Parathyroid adenoma (tissue), 2 donors: ENCODE data around the gene LAMA4.

Experiments used
- H2AFZ ChIP-seq: fragments of 300-600 bp; sonication (generic); one replicate; pipeline ENCODE4 v1.7.0; 2017; ENCODE audit warnings: antibody characterized with exemption, mild to moderate bottlenecking
- H3K27ac ChIP-seq: fragments of 300-600 bp; sonication (generic); one replicate; pipeline ENCODE4 v1.7.0; 2017
- H3K27me3 ChIP-seq: fragments of 300-600 bp; sonication (generic); one replicate; pipeline ENCODE4 v1.7.0; 2017; ENCODE audit warnings: low read length; ENCODE audit not compliant: control insufficient read depth, insufficient read depth
- H3K36me3 ChIP-seq: fragments of 300-600 bp; sonication (generic); one replicate; pipeline ENCODE4 v1.7.0; 2017; ENCODE audit warnings: low read length; ENCODE audit not compliant: control insufficient read depth, insufficient read depth
- H3K4me1 ChIP-seq: fragments of 300-600 bp; sonication (generic); one replicate; pipeline ENCODE4 v1.7.0; 2017; ENCODE audit warnings: control low read depth
- H3K4me2 ChIP-seq: fragments of 300-600 bp; sonication (generic); one replicate; pipeline ENCODE4 v1.7.0; 2017; ENCODE audit warnings: low read length
- H3K4me3 ChIP-seq: fragments of 300-600 bp; sonication (generic); one replicate; pipeline ENCODE4 v1.7.0; 2017; ENCODE audit warnings: low read depth, low read length
- H3K79me2 ChIP-seq: fragments of 300-600 bp; sonication (generic); one replicate; pipeline ENCODE4 v1.7.0; 2017; ENCODE audit warnings: control low read depth
- H3K9ac ChIP-seq: fragments of 300-600 bp; sonication (generic); one replicate; pipeline ENCODE4 v1.7.0; 2017; ENCODE audit warnings: mild to moderate bottlenecking
- H3K9me3 ChIP-seq: fragments of 300-600 bp; sonication (generic); one replicate; pipeline ENCODE4 v1.7.0; 2017; ENCODE audit warnings: low read length; ENCODE audit not compliant: control insufficient read depth
- TF ChIP-seq, protein P1 (sequence below): fragments of 300-600 bp; sonication (generic); IDR thresholded peaks from one replicate; pipeline ENCODE4 v1.7.0; 2017; ENCODE audit warnings: antibody characterized with exemption, mild to moderate bottlenecking
- donor health status: primary hyperparathyroidism.

The LAMA4 gene

GRCh38 chr6:112144145-112144926 lies 110.0 kb downstream of the LAMA4 start:
- Histone ChIP-seq H2AFZ (no peak overlapping the region), H3K9me3 (no peaks in the 10 kb centered on the region), H3K27me3 (no peaks in the 10 kb centered on the region), H3K79me2 (no peaks in the 10 kb centered on the region), H3K36me3 (no peaks in the 10 kb centered on the region), H3K4me1 (no peaks in the 10 kb centered on the region), H3K9ac (no peak overlapping the region), H3K4me3 (no peak overlapping the region), H3K27ac (no peak overlapping the region), H3K4me2 (no peak overlapping the region)
- TF ChIP-seq, protein P1, sequence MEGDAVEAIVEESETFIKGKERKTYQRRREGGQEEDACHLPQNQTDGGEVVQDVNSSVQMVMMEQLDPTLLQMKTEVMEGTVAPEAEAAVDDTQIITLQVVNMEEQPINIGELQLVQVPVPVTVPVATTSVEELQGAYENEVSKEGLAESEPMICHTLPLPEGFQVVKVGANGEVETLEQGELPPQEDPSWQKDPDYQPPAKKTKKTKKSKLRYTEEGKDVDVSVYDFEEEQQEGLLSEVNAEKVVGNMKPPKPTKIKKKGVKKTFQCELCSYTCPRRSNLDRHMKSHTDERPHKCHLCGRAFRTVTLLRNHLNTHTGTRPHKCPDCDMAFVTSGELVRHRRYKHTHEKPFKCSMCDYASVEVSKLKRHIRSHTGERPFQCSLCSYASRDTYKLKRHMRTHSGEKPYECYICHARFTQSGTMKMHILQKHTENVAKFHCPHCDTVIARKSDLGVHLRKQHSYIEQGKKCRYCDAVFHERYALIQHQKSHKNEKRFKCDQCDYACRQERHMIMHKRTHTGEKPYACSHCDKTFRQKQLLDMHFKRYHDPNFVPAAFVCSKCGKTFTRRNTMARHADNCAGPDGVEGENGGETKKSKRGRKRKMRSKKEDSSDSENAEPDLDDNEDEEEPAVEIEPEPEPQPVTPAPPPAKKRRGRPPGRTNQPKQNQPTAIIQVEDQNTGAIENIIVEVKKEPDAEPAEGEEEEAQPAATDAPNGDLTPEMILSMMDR: no peak

DNA sequence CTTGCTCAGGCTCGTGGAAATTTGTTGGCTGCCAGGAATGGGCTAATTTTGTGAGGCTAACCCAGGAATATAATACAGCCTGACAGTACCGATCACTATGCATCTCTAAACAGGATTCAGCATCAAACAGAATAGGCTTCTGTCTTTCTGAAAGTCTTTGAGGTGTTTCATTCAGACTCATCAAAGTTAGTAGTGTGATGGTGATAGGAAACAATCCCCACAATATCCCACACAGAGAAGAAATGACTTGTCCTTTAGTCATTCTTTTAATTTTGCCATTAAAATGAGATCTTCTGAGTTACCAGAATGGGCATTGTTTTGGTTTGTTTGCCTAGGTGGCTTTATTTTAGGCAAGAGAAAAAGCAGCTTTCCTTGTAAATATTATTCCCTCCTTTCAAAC lies 112.7 kb downstream of the LAMA4 start:
- no peaks in the 10 kb centered on the region for H3K27me3 ChIP-seq
- no peak overlapping the region for H3K4me2 ChIP-seq
- H3K36me3 ChIP-seq: no peaks in the 10 kb centered on the region
- no peaks in the 10 kb centered on the region for H3K4me1 ChIP-seq
- H2AFZ ChIP-seq: no peak overlapping the region
- no peak overlapping the region for H3K9ac ChIP-seq
- H3K79me2 ChIP-seq: no peaks in the 10 kb centered on the region
- no peaks in the 10 kb centered on the region for H3K9me3 ChIP-seq
- no peak overlapping the region for H3K27ac ChIP-seq
- TF ChIP-seq, protein P1: no peak
- H3K4me3 ChIP-seq: no peak overlapping the region

GRCh38 chr6:112139052-112139451 lies 115.3 kb downstream of the LAMA4 start:
- H3K27ac ChIP-seq: no peak overlapping the region
- no peaks in the 10 kb centered on the region for H3K4me1 ChIP-seq
- no peaks in the 10 kb centered on the region for H3K36me3 ChIP-seq
- TF ChIP-seq, protein P1: no peak
- no peak overlapping the region for H3K4me3 ChIP-seq
- H3K4me2 ChIP-seq: no peak overlapping the region
- no peaks in the 10 kb centered on the region for H3K9me3 ChIP-seq
- no peaks in the 10 kb centered on the region for H3K27me3 ChIP-seq
- no peak overlapping the region for H2AFZ ChIP-seq
- H3K79me2 ChIP-seq: no peaks in the 10 kb centered on the region
- no peak overlapping the region for H3K9ac ChIP-seq

GRCh38 chr6:112130878-112131277 lies 123.5 kb downstream of the LAMA4 start:
- no peaks in the 10 kb centered on the region for H3K9me3 ChIP-seq
- no peaks in the 10 kb centered on the region for H3K79me2 ChIP-seq
- TF ChIP-seq, protein P1: no peak
- H3K4me1 ChIP-seq: no peaks in the 10 kb centered on the region
- no peaks in the 10 kb centered on the region for H3K36me3 ChIP-seq
- no peak overlapping the region for H3K9ac ChIP-seq
- no peak overlapping the region for H3K4me3 ChIP-seq
- H2AFZ ChIP-seq: no peak overlapping the region
- no peaks in the 10 kb centered on the region for H3K27me3 ChIP-seq
- H3K4me2 ChIP-seq: no peak overlapping the region
- H3K27ac ChIP-seq: no peak overlapping the region

- Histone ChIP-seq H3K27ac (no peak overlapping the region), H3K79me2 (no peaks in the 10 kb centered on the region), H3K9me3 (no peaks in the 10 kb centered on the region), H3K9ac (no peak overlapping the region), H3K4me2 (no peak overlapping the region), H3K4me1 (no peaks in the 10 kb centered on the region), H2AFZ (no peak overlapping the region), H3K27me3 (no peaks in the 10 kb centered on the region), H3K4me3 (no peak overlapping the region), H3K36me3 (no peaks in the 10 kb centered on the region)
- TF ChIP-seq, protein P1: no peak
These were observed 126.2 kb downstream of the LAMA4 start for GRCh38 chr6:112128208-112128607.
